Lower leg skin (tissue), 3 donors: ENCODE data around the gene TFDP2.

ENCODE experiments used
- CTCF ChIP-seq, 3 donors: fragments of 450-650 bp; IDR thresholded peaks; one replicate each; pipeline ENCODE4 v1.5.1; 2016; ENCODE audit warnings: antibody characterized with exemption in 3 of 3, mild to moderate bottlenecking in 3 of 3, moderate library complexity in 2 of 3
- POLR2A ChIP-seq, 2 donors: fragments of 450-650 bp; IDR thresholded peaks; one replicate each; pipeline ENCODE4 v1.6.1; 2016 to 2017; ENCODE audit warnings: antibody characterized with exemption in 2 of 2, mild to moderate bottlenecking in 1 of 2, moderate library complexity in 1 of 2

GRCh38 chr3:142086581-142087090 is 62.7 kb downstream of the TFDP2 start:
- no peak for TF ChIP-seq CTCF (IDR thresholded peaks at IDR 0.05)
- no peak for TF ChIP-seq POLR2A (IDR thresholded peaks at IDR 0.05)
